A549 (cell line): ENCODE measurements around the gene EHD3.

Experiments
- CHD4 ChIP-seq: fragments of 200-600 bp; sonication (generic); IDR thresholded peaks from 2 replicates; pipeline ENCODE4 v1.6.1; 2016; ENCODE audit warnings: antibody characterized with exemption, mild to moderate bottlenecking, borderline replicate concordance
- CTCF ChIP-seq: fragments of >200 bp; sonication (Bioruptor Twin); formaldehyde crosslinking; IDR thresholded peaks from 3 replicates; pipeline ENCODE4 v1.5.1; 2016
- E2F6 ChIP-seq: IDR thresholded peaks from 2 replicates; pipeline ENCODE4 v1.6.1; 2012; ENCODE audit warnings: low read depth, borderline replicate concordance
- ELK1 ChIP-seq: fragments of 150-350 bp; IDR thresholded peaks from 2 replicates; pipeline ENCODE4 v1.6.1; 2014; ENCODE audit warnings: low read depth, mild to moderate bottlenecking, low read length
- ESRRA ChIP-seq: fragments of 150-350 bp; IDR thresholded peaks from 2 replicates; pipeline ENCODE4 v1.6.1; 2014; ENCODE audit warnings: mild to moderate bottlenecking, low read length, borderline replicate concordance
- JUN ChIP-seq, 2 experiments: fragments of >200 bp; sonication (Bioruptor Twin); formaldehyde crosslinking; IDR thresholded peaks; 2 replicates in 1 of 2; 3 replicates in 1 of 2; pipeline ENCODE4 v1.6.1; 2016 to 2017
- KDM1A ChIP-seq: fragments of 200-600 bp; sonication (generic); IDR thresholded peaks from 2 replicates; pipeline ENCODE4 v1.6.1; 2016; ENCODE audit warnings: low read depth, mild to moderate bottlenecking
- POLR2A ChIP-seq: IDR thresholded peaks from 2 replicates; pipeline ENCODE4 v1.6.1; 2012; ENCODE audit warnings: mild to moderate bottlenecking, low read length
- RFX5 ChIP-seq: fragments of 450-650 bp; IDR thresholded peaks from 2 replicates; pipeline ENCODE4 v1.7.1; 2014; ENCODE audit warnings: antibody characterized with exemption, mild to moderate bottlenecking, moderate library complexity
- TF ChIP-seq, protein P1 (sequence below): fragments of 200-600 bp; sonication (generic); IDR thresholded peaks from 2 replicates; pipeline ENCODE4 v1.6.1; 2016; ENCODE audit warnings: antibody characterized with exemption, mild to moderate bottlenecking, moderate library complexity

DNA sequence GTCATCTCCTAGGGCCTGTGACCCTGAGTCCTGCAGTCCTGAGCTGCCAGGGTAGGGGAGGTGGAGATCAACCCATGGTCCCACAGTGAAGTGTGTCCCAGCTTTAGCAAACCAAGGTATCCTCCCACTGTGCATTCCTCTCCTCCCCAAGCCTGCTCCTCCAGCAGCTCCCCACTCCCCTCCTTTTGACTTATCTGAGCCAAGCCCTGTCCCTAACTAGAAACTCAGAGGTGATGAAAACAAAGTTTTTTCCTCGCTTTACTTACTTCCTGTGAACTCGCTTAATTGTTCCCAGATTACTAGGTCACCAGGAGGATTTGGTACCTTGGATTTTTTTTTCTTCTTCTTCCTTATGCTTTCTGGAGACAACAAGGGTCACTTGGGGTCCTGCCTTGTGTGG lies 80.8 kb downstream of the EHD3 start:
- TF ChIP-seq E2F6, result no peak
- TF ChIP-seq, protein P1, sequence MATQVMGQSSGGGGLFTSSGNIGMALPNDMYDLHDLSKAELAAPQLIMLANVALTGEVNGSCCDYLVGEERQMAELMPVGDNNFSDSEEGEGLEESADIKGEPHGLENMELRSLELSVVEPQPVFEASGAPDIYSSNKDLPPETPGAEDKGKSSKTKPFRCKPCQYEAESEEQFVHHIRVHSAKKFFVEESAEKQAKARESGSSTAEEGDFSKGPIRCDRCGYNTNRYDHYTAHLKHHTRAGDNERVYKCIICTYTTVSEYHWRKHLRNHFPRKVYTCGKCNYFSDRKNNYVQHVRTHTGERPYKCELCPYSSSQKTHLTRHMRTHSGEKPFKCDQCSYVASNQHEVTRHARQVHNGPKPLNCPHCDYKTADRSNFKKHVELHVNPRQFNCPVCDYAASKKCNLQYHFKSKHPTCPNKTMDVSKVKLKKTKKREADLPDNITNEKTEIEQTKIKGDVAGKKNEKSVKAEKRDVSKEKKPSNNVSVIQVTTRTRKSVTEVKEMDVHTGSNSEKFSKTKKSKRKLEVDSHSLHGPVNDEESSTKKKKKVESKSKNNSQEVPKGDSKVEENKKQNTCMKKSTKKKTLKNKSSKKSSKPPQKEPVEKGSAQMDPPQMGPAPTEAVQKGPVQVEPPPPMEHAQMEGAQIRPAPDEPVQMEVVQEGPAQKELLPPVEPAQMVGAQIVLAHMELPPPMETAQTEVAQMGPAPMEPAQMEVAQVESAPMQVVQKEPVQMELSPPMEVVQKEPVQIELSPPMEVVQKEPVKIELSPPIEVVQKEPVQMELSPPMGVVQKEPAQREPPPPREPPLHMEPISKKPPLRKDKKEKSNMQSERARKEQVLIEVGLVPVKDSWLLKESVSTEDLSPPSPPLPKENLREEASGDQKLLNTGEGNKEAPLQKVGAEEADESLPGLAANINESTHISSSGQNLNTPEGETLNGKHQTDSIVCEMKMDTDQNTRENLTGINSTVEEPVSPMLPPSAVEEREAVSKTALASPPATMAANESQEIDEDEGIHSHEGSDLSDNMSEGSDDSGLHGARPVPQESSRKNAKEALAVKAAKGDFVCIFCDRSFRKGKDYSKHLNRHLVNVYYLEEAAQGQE, result no peak
- no peak for TF ChIP-seq RFX5
- no peak for TF ChIP-seq CHD4
- no peak for TF ChIP-seq POLR2A
- no peak for TF ChIP-seq JUN (IDR thresholded peaks at IDR 0.05)
- no peak for TF ChIP-seq CTCF
- no peak for TF ChIP-seq ESRRA
- TF ChIP-seq KDM1A, result no peak
- no peak for TF ChIP-seq ELK1
